Omental fat pad (tissue), 4 donors: ENCODE results near the gene DDHD1. TPM values are rescaled to one million over a fixed set of nuclear protein-coding genes. Genes with fewer than 3 reads are reported as not detected.

ENCODE experiments used
- ATAC-seq: fragments of 150-250 bp; one replicate; pipeline ENCODE4 v1.9.1; 2016; ENCODE audit warnings: mild to moderate bottlenecking, moderate library complexity; ENCODE audit not compliant: low FRiP score
- DNase-seq: peaks from one replicate; pipeline ENCODE4 v3.0.0-alpha.2; 2019; ENCODE audit warnings: low spot score
- total RNA-seq, 4 donors: library from RNA; depleted of rRNA; stranded (reverse); fragments of >200 nt; gene quantifications; one replicate each; pipeline ENCODE4 v1.1.0, GENCODE V29; 2016
- TF ChIP-seq, protein P1 (sequence below), 3 donors: fragments of 450-650 bp; IDR thresholded peaks; one replicate each; pipeline ENCODE4 v1.5.1; 2016 to 2017; ENCODE audit warnings: antibody characterized with exemption in 3 of 3, mild to moderate bottlenecking in 3 of 3, moderate library complexity in 2 of 3

Gene DDHD1
- total RNA-seq, 4 donors from 2014 or later, result 13.7 to 26.3 (median 21.2) TPM

DNA sequence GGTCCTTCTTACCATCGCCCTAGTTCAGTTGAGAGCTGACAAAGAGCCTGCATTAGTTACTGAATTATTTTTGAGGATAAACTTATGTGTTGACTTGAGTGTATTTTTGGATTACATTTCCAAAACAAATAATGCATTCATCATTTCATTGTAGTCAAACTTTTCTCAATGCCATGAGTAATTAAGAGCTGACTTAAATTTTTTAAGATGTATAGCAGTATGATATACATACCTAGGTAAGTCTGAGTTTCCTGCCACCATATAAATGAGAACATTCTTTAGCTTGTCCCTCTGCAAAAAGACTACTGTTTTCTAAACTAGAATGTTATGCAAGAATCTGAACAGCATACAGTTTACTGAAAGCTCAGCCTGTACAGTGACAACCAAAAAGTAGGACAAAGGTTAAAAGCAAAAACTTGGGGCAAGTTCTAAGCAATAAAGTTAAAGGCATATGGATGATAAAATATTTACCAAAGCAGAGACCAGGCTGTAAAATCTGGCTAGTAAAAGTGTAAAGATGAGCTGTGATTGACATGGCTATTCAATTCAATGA, 120.2 kb downstream of the DDHD1 start:
- ATAC-seq (no peak), DNase-seq (no peak)
- TF ChIP-seq, protein P1, sequence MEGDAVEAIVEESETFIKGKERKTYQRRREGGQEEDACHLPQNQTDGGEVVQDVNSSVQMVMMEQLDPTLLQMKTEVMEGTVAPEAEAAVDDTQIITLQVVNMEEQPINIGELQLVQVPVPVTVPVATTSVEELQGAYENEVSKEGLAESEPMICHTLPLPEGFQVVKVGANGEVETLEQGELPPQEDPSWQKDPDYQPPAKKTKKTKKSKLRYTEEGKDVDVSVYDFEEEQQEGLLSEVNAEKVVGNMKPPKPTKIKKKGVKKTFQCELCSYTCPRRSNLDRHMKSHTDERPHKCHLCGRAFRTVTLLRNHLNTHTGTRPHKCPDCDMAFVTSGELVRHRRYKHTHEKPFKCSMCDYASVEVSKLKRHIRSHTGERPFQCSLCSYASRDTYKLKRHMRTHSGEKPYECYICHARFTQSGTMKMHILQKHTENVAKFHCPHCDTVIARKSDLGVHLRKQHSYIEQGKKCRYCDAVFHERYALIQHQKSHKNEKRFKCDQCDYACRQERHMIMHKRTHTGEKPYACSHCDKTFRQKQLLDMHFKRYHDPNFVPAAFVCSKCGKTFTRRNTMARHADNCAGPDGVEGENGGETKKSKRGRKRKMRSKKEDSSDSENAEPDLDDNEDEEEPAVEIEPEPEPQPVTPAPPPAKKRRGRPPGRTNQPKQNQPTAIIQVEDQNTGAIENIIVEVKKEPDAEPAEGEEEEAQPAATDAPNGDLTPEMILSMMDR (IDR thresholded peaks at IDR 0.05), result no peak

DNA sequence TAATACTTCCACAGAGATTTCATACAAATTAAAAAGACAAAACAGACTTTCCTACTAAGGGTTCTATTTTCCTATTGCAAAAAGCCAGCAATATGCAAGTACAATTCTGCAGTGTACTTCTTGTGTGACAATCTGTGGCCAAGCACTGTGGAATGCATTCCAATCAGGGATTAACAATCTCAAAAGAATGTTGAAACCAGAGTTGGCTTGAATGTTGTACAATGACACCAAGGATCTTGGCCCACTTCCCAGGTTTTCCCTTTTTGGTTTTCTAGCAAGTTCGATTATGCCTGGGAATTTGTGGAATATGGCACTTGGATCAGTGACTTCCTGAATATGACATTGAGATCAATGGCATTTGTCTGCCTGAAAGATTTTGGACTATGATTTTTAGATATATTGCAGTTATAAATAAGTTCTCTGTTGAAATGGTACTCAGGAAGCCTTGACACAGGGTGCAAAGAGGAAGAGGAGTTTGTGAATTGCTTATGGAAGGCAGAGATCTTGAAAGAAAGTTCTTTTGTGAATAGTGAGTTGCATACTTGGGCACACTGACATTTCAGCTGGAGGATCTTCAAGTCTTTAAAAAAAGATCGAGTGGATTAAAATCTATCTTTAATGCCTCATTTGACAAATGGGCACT, 120.8 kb downstream of the DDHD1 start:
- DNase-seq (no peak), ATAC-seq (no peak)
- TF ChIP-seq, protein P1 (IDR thresholded peaks at IDR 0.05), result no peak

DNA sequence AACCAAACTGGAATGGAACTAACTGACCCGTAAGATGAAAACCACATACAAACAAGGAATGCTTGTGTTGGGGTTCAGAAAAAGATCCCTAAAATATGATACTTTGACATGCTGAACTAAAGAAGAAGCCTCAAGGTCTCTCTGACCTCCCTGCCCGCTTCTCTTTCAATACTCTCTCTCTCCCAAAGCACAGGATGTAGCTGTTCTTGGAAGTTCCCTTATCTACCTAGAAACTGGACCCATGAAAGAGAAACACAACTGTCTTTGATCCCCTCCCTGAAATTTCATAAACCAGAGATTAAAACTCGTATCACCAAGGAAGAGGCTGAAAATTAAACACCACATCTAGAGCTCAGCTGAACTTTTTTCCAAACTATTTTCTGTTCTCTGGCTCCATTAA, 125.6 kb downstream of the DDHD1 start:
- TF ChIP-seq, protein P1 (IDR thresholded peaks at IDR 0.05), result no peak
- no peak for DNase-seq
- ATAC-seq, result no peak

DNA sequence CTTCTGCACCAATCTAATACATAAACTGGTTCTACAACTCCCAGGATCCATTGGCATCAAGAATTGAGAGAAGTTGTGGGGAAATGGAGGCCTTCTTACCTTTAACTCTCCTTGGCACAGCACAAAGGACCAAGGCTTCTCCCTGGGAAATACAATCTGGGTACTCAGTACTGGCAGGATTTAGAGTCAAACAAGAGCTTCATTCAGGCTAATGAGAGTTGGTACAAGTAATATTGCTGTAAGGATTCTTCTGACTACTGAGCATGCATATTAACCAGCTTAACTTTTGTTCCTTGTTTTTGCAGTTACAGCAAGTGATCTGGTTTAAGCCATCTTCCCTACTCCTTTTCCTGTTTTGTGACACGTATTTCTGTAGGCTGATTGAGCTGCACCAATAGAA, 126.1 kb downstream of the DDHD1 start:
- no peak for ATAC-seq

DNA sequence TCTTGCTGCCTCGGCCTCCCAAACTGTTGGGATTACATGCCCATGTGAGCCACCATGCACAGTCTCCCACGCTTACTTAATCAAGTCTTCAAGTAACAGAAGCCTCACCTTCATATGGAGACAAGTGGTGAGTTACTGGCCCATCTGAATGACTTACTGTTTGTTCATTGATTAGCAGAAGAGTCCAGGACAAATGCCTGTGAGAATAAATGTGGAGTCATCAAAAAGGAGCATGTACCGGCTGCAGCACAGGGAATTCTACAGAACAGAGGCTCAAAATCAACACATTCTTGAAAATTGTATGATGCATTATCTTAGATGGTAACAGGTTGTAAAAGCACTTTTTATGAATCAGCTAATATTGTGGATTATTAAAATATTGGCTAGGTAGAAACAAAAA, 129.8 kb downstream of the DDHD1 start:
- ATAC-seq (no peak), DNase-seq (no peak)
- TF ChIP-seq, protein P1 (IDR thresholded peaks at IDR 0.05), result no peak

More for the DNA sequence above, 126.1 kb downstream of the DDHD1 start:
- DNase-seq, result no peak
- TF ChIP-seq, protein P1 (IDR thresholded peaks at IDR 0.05), result no peak

DNA sequence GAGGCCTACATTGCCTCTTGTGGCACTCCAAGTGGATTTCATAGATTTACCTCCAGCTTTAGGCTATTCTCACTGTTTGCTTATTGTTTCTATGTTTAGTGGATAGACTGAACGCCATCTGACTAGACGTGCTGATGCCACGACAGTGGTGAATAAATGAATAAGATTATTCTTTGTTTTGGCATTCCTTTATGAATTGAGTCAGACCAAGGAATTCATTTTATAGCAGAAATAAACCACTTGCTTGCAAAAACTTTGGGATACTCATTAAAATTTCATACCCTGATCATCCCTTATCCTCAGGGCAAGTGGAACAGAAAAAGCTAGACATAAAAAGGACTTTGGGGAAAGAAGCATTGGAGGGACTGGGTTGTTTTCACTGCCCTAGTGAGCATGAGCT, 130.5 kb downstream of the DDHD1 start:
- ATAC-seq (no peak), DNase-seq (no peak)
- TF ChIP-seq, protein P1 (IDR thresholded peaks at IDR 0.05), result no peak
